ENCODE data around the gene SPATA31E1. TPM values are rescaled to one million over a fixed set of nuclear protein-coding genes. Genes with fewer than 3 reads are reported as not detected.

Gene SPATA31E1
- total RNA-seq, 1 donor from 2014 or later, result not detected

GRCh38 chr9:87880683-87881082, 2.0 kb upstream of the SPATA31E1 start:
- no peak for DNase-seq (ENCODE audit: low spot score in 2 of 2)
- Histone ChIP-seq H3K4me1 (no peaks in the 10 kb centered on the region), H3K9me3 (no peaks in the 10 kb centered on the region), H3K27me3 (no peaks in the 10 kb centered on the region), H3K27ac (no peak overlapping the region), H3K36me3 (no peaks in the 10 kb centered on the region), H3K4me3 (no peak overlapping the region)
- TF ChIP-seq, protein P1, sequence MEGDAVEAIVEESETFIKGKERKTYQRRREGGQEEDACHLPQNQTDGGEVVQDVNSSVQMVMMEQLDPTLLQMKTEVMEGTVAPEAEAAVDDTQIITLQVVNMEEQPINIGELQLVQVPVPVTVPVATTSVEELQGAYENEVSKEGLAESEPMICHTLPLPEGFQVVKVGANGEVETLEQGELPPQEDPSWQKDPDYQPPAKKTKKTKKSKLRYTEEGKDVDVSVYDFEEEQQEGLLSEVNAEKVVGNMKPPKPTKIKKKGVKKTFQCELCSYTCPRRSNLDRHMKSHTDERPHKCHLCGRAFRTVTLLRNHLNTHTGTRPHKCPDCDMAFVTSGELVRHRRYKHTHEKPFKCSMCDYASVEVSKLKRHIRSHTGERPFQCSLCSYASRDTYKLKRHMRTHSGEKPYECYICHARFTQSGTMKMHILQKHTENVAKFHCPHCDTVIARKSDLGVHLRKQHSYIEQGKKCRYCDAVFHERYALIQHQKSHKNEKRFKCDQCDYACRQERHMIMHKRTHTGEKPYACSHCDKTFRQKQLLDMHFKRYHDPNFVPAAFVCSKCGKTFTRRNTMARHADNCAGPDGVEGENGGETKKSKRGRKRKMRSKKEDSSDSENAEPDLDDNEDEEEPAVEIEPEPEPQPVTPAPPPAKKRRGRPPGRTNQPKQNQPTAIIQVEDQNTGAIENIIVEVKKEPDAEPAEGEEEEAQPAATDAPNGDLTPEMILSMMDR (IDR thresholded peaks at IDR 0.05), result no peak
- intact Hi-C loops (cut with DNase I), result no loop called here

GRCh38 chr9:87883274-87883673, 597 bp downstream of the SPATA31E1 start:
- TF ChIP-seq, protein P1 (IDR thresholded peaks at IDR 0.05), result no peak
- Histone ChIP-seq H3K4me3 (no peak overlapping the region), H3K27ac (no peak overlapping the region), H3K4me1 (no peaks in the 10 kb centered on the region), H3K36me3 (no peaks in the 10 kb centered on the region), H3K27me3 (no peaks in the 10 kb centered on the region), H3K9me3 (no peaks in the 10 kb centered on the region)
- intact Hi-C loops (cut with DNase I), result no loop called here
- no peak for DNase-seq (ENCODE audit: low spot score in 2 of 2)

DNA sequence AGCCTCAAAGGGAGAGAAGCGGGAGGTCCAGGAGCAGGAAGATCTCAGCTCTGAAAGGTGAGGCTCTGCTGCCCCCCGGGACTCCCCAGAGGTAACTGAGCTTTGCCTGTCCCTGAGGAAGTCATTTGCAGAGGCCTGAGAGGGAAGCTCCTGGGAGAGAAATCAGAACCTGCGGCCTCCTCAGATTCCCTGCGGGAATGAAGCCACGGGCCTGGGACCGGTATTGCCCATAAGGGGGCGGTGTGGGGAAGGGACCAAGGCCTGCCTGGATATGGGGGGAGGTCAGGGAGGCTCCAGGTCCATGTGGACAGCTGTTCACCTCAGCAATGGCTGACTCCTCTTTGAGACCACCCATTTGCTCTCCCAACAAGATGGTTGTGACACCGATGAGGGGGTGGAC, 1.3 kb downstream of the SPATA31E1 start:
- no peak for DNase-seq (ENCODE audit: low spot score in 2 of 2)
- no peak overlapping the region for H3K27ac ChIP-seq
- H3K36me3 ChIP-seq, result no peaks in the 10 kb centered on the region
- H3K4me1 ChIP-seq, result no peaks in the 10 kb centered on the region
- H3K9me3 ChIP-seq, result no peaks in the 10 kb centered on the region
- TF ChIP-seq, protein P1 (IDR thresholded peaks at IDR 0.05), result no peak
- intact Hi-C loops (cut with DNase I), result no loop called here
- H3K4me3 ChIP-seq, result no peak overlapping the region
- H3K27me3 ChIP-seq, result no peaks in the 10 kb centered on the region

- TF ChIP-seq, protein P1 (IDR thresholded peaks at IDR 0.05), result no peak
- DNase-seq (ENCODE audit: low spot score in 2 of 2), result peak in 1 of 2 donors; percentile 52
- H3K27ac ChIP-seq, result no peak overlapping the region
- no peaks in the 10 kb centered on the region for H3K36me3 ChIP-seq
- intact Hi-C loops (cut with DNase I), result no loop called here
- no peaks in the 10 kb centered on the region for H3K4me1 ChIP-seq
- H3K27me3 ChIP-seq, result no peaks in the 10 kb centered on the region
- no peaks in the 10 kb centered on the region for H3K9me3 ChIP-seq
- no peak overlapping the region for H3K4me3 ChIP-seq
Measured at GRCh38 chr9:87884578-87885459, 2.1 kb downstream of the SPATA31E1 start.

DNA sequence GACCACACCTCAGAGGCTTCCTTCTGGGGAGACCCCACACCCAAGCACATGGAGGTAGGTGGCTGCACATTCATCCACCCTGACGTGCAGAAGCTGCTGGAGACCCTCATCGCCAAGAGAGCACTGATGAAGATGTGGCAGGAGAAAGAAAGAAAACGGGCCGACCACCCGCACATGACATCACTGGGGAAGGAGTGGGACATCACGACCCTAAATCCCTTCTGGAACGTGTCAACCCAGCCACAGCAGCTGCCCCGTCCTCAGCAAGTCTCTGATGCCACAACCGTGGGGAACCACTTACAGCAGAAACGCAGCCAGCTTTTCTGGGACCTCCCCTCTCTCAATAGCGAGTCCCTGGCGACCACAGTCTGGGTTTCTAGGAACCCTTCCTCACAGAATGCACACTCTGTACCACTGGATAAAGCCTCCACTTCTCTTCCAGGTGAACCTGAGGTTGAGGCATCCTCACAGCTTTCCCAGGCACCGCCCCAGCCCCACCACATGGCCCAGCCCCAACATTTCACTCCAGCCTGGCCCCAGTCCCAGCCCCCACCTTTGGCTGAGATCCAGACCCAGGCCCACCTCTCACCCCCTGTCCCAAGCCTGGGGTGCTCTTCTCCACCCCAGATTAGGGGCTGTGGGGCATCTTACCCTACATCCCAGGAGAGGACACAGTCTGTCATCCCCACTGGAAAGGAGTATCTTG, 3.0 kb downstream of the SPATA31E1 start:
- no peaks in the 10 kb centered on the region for H3K27me3 ChIP-seq
- TF ChIP-seq, protein P1 (IDR thresholded peaks at IDR 0.05), result no peak
- no peaks in the 10 kb centered on the region for H3K36me3 ChIP-seq
- intact Hi-C loops (cut with DNase I), result no loop called here
- H3K27ac ChIP-seq, result no peak overlapping the region
- no peaks in the 10 kb centered on the region for H3K9me3 ChIP-seq
- DNase-seq (ENCODE audit: low spot score in 2 of 2), result no peak
- H3K4me3 ChIP-seq, result no peak overlapping the region
- no peaks in the 10 kb centered on the region for H3K4me1 ChIP-seq
